SK-N-MC (cell line): ENCODE measurements around the gene MORN5.

ENCODE experiments used
- EZH2 ChIP-seq: fragments of 200-600 bp; sonication (generic); IDR thresholded peaks from one replicate; pipeline ENCODE4 v1.6.1; 2017; ENCODE audit warnings: antibody characterized with exemption
- POLR2AphosphoS5 ChIP-seq: IDR thresholded peaks from 2 replicates; pipeline ENCODE4 v1.6.1; 2012; ENCODE audit warnings: mild to moderate bottlenecking, low read depth, low read length, borderline replicate concordance

- TF ChIP-seq EZH2 (no peak), POLR2AphosphoS5 (no peak)
These were observed 65.8 kb downstream of the MORN5 start for GRCh38 chr9:122225312-122226141.
